ENCODE results near the gene RIPOR2.
A peak's percentile ranks its signal among the peaks of the same experiment; 100 is the strongest.

Gene RIPOR2

DNA sequence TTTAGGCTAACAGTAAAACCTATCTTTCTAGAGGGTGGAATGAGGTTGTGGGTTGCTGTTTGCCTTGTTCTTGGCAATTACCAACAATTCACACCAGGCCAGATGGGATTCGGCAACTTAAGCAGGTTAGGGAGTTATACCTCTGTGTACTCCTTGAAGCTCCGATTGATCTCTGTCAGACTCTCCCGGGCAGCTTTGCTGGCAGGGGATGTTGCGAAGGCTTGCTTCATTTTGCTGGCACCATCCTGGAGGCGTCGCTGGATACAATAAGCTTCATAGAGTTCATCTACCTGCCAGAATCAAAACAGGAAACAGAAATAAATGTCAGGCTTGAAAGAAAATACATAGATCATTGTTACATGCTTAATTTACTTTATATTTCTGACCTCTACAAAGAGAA is 70.6 kb downstream of the RIPOR2 start:
- in situ Hi-C loops (cut with HindIII; ENCODE audit: low sequenced_read_pairs), result no loop called here
- DNase-seq (ENCODE audit: low read depth, low spot score), result no peak
- H3K4me3 ChIP-seq (ENCODE audit: low read depth, low read length), result no peak overlapping the region
- TF ChIP-seq CTCF (IDR thresholded peaks at IDR 0.05; ENCODE audit: low read depth, low read length), result no peak

DNA sequence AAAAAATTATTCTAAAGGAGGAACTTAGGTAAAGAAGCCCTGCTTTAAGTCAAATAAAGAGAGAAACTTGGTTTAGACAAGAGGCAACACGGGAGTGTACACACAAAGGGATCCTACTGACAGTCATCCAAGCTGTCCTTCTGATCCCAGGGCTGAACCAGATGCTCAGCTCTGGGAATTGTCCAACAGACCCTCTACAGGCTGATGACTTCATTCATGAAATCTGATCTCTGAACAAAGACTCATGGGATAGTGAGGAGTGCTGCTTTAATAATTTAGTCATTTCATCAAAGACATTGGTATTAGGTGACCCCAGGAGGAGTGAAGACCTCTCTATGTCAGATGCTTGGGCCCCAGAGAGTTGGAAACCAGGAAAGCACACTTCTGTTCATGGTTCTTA is 71.4 kb downstream of the RIPOR2 start:
- in situ Hi-C loops (cut with HindIII; ENCODE audit: low sequenced_read_pairs), result no loop called here
- H3K4me3 ChIP-seq (ENCODE audit: low read depth, low read length), result no peak overlapping the region
- DNase-seq (ENCODE audit: low read depth, low spot score), result peak; percentile 10
- no peak for TF ChIP-seq CTCF (IDR thresholded peaks at IDR 0.05; ENCODE audit: low read depth, low read length)

DNA sequence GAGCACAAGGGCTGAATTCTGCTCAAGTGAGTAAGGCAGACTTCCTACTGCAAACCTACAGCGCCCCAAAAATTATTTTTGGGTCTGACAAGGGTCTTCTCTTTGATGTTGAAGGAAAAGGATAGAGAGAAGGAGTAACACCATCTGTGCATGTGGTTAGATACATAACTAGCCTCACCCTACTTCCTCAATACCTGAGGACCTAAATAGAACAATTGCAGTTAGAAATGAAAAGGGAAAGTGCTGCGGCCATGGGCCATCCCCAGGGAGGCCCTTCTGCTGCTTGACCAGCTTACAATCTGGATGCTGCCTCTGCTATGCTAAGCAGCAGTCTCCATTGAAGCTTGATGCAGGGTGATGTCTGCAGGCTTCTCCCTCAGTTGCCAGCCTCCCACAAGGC is 73.8 kb downstream of the RIPOR2 start:
- in situ Hi-C loops (cut with HindIII; ENCODE audit: low sequenced_read_pairs), result no loop called here
- TF ChIP-seq CTCF (IDR thresholded peaks at IDR 0.05; ENCODE audit: low read depth, low read length), result no peak
- H3K4me3 ChIP-seq (ENCODE audit: low read depth, low read length), result no peak overlapping the region
- no peak for DNase-seq (ENCODE audit: low read depth, low spot score)

DNA sequence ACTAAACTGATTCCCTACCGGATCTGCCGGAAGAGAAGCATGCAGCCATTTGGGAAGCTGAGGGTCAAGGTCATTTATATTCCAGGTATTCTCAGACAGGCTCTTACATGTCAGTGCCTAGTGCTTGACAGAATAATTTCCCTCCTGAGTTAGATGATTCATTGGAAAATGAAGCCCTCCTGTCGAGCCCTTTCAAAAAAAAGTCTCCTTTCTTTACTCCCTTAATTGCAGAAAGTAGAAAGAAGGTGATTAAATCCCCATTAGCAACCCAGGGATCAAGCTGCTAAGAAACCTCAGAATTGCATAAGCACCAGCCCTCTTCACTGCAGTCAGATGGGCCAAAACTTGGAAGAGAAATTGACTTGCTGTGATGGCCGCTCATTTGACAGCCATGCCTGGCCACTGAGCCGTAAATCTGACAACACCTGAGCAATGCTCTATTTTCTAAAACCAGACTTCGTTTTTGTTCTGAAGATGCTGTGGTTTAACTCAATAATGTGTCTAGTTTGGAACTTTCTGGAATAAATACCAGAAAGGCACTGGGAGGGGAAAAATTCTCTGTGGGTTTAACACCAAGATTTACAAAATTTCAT is 76.1 kb downstream of the RIPOR2 start:
- no peak for TF ChIP-seq CTCF (IDR thresholded peaks at IDR 0.05; ENCODE audit: low read depth, low read length)
- no peak for DNase-seq (ENCODE audit: low read depth, low spot score)
- no peak overlapping the region for H3K4me3 ChIP-seq (ENCODE audit: low read depth, low read length)
- in situ Hi-C loops (cut with HindIII; ENCODE audit: low sequenced_read_pairs), result no loop called here

- TF ChIP-seq CTCF (IDR thresholded peaks at IDR 0.05; ENCODE audit: low read depth, low read length), result no peak
- in situ Hi-C loops (cut with HindIII; ENCODE audit: low sequenced_read_pairs), result no loop called here
- DNase-seq (ENCODE audit: low read depth, low spot score), result no peak
- H3K4me3 ChIP-seq (ENCODE audit: low read depth, low read length), result no peak overlapping the region
These were observed 76.6 kb downstream of the RIPOR2 start for GRCh38 chr6:24859132-24859531.

- no peak for TF ChIP-seq CTCF (IDR thresholded peaks at IDR 0.05; ENCODE audit: low read depth, low read length)
- in situ Hi-C loops (cut with HindIII; ENCODE audit: low sequenced_read_pairs), result no loop called here
- DNase-seq (ENCODE audit: low read depth, low spot score), result no peak
- H3K4me3 ChIP-seq (ENCODE audit: low read depth, low read length), result no peak overlapping the region
These were observed 77.5 kb downstream of the RIPOR2 start for GRCh38 chr6:24858177-24858653.

Measured in astrocyte of the spinal cord (primary cell).